GM18505 (cell line): ENCODE data around the gene CTIF.

ENCODE experiments used
- ATAC-seq: cut with Tn5 transposase; IDR thresholded peaks from one replicate; pipeline ENCODE4 v1.9.1; 2021; ENCODE audit not compliant: unreplicated experiment
- POLR2A ChIP-seq: IDR thresholded peaks from 4 replicates; pipeline ENCODE4 v1.6.1; 2011; ENCODE audit warnings: borderline replicate concordance; ENCODE audit not compliant: insufficient read depth, insufficient read length; ENCODE audit errors: extremely low read depth

Gene CTIF

DNA sequence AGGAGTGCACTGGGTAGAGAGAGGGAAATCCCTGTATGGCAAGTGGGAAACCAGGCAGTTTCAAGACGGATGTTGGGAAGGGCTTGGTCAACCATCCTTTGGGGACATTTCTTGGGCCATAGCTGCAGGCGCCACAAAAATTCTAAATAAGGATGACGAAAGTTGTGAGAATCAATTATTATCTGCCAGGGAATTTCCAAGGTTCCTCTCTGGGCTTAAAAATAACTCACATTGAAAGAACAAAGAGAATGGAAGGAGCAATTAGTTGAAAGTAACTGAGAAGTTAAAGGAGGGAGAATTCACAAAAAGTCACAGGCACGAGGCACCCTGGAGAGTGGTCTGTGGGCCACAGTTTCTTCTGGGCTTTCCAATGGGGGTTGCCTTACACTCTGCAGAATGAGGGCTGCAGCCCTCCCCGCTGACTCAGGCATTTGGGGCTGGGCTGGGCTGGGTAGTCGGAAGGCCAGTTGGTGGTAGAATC lies 216.2 kb downstream of the CTIF start:
- TF ChIP-seq POLR2A, result no peak
- ATAC-seq, result no peak

DNA sequence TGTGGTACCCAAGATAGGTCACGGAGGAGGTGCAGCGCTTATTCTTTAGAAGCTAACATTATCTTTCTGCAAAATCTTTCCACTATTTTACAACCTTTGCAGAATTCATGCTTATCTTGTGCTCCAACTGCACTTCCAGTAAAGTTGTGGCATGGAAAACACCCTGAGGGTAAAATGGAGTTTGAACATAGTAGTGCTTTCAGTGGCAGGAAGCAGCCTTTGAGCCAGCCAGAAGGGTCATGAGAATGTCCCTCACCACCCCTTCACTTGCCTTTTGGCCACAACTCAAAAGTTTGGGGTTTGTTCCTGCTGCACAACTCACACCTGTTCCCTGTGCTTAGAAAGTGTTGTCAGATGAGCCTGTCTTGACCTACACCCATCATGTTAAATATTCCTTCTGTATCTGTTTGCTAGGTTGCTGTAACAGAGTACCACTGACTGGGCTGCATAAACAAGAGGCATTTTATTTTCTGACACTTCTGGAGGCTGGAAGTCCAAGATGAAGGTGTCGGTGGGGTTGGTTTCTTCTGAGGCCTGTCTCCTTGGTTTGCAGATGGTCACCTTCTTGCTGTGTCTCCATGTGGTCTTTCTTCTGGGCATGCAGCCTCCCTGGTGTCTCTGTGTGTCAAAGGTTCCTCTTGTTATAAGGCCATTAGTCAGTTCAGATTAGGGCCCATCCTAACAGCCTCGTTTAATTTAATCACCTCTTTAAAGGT lies 217.8 kb downstream of the CTIF start:
- no peak for ATAC-seq
- TF ChIP-seq POLR2A, result no peak

DNA sequence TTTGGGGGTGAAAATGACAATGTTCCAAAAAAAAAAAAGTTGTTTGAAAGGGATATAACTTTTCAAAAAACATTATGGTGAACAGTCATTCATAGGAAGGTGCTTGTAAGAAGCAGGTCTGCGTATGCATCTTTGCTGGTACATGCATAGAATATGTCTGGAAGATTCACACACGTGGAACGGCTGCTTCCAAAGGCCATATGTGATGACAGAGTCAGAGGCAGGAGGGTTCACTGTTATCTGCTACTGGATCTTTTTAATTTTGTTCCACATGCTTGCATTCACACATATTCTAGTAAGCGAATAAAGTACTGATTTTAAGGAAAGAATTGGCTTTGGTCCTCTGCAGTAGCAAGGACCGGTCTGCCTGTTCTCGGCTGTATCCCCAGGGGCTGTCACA lies 218.5 kb downstream of the CTIF start:
- TF ChIP-seq POLR2A, result no peak

DNA sequence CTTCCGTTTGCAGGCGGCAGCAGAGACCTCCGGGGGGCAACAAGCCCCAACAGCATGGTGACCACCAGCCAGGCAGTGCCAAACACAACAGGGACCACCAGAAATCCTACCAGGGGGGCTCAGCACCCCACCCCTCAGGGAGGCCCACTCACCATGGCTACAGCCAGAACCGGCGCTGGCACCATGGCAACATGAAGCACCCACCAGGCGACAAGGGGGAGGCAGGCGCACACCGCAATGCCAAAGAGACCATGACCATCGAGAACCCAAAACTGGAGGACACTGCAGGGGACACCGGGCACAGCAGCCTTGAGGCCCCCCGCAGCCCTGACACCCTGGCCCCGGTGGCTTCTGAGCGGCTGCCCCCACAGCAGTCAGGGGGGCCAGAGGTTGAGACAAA lies 219.1 kb downstream of the CTIF start:
- TF ChIP-seq POLR2A, result no peak
- ATAC-seq, result no peak

More for the DNA sequence above, 218.5 kb downstream of the CTIF start:
- ATAC-seq, result no peak

DNA sequence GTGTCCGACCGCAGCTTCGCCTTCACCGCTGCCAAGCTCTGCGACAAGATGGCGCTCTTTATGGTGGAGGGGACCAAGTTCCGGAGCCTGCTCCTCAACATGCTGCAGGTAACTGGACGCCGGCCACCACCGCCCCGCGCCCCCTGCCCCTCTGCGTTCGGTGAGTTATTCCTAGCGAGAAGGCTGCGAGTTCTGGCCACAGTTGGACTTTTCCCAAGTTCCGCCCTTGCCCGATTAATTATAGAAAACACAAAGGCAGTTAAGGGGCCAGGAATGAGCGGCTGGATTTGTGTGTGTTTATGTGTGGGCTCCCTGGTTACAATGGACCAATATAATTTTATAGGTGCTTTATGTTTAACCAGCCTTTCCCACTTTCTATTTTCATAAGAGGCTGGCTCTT lies 222.8 kb downstream of the CTIF start:
- no peak for TF ChIP-seq POLR2A
- no peak for ATAC-seq

DNA sequence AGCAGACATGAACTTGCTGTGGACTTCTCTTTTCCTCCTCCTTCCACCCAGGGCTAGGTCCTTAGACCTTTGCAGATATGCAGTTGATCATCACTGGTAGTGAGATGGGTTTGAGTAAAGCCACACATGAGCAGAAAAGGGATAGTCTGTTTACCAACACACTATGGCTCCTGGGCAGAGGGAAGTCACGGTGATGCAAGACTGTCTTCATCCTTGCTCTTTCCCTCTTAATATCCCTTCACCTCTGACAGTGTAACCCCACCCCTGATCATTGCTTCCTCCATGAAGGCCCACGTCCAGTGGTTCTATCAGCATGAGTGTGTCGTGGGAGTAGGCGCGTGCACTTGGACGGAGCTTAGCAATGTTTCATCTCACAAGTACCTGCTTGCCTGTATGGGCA lies 223.2 kb downstream of the CTIF start:
- TF ChIP-seq POLR2A, result no peak
- ATAC-seq, result no peak

DNA sequence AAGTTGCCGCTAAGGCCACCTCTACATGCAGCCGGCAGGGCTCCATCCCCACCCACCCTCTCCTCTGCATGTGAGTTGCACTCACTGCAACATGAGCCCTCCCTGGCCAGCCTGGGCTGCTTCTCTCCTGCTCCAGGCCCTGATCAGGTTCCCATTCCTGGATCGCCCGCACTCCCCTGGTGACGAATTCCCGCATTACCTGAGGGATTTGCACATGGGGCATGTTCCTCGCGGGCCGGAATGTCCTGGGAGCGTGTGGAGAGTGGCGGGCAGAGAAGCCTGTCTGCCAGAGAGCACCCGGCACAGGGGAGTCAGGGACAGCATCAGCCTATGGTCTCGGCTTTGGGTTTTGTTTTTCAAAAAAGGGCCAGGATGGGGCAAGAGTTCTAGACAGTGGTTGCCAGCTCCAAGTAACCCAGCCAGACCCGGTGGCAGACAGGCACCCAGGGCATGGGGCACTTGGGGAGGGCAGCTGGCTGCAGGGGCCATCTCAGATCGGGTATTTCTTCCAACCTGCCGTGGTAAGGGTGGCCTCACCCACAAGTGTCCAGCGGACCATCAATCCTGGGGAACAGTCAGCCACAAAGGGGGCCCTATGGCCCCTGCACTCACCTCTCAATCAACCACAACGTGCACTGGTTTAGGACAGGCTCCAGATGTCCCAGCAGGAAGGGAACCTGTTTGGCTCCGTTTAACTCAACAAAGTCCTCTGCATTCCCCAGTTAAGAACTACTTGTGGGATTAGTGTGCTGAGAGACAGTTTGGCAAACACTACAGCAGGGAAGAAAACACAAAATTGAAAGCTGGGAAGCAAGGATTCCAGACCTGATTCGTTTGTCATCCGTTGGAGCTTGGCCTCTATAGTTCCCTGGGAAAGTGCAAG lies 224.2 kb downstream of the CTIF start:
- no peak for TF ChIP-seq POLR2A
- no peak for ATAC-seq

DNA sequence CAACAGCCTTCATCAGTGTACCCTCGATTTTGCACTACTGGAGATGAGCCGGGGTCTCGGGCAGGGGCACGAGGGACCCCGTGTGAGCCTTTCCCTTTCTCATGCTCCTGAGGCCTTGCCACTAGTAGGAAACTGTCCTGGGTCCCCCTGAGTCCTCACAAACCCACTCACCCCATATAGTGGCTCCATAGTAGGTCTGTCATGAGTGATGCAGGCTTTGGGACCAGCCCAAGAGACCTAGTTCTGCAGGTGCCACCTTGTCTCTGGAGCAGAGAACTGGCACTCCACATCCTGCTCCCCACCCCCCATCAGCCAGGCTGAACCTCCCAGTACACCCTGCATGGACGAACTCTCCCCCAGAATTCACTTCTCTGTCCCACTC lies 224.9 kb downstream of the CTIF start:
- no peak for ATAC-seq
- TF ChIP-seq POLR2A, result no peak

DNA sequence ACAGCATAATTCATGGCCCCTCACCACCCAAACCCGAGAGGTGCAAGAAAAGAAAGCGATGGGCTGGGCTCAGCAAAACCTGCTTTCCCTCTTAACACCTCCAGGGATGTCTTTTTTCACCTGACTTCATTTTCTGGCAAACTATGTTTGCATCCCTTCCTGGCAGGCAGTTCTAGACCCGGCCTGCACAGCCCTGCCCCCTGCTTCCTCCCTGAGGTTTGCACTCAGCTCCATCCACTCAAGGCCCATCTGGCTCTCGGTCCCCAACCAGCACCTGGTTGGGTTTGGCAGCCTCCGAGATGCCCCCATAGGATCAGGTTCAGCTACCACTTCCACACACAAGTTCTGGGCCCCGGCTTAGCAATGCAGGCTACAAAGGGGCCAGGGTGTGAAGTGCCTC lies 226.2 kb downstream of the CTIF start:
- no peak for TF ChIP-seq POLR2A
- ATAC-seq, result no peak

DNA sequence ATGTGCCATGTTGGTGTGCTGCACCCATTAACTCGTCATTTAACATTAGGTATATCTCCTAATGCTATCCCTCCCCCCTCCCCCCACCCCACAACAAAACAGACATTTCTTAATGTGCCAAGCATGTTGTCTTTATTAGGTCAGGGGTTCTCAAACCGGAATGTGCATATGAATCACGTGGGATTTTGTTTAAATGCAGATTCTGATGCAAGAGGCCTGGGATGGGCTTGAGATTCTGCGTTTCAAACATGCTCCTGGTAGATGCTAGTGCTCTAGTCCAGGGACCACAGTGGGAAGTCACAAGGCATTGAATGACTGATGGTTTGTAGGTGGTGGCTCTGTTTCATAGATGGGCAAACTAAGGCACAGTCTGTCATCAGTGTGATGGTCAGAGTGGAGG lies 227.2 kb downstream of the CTIF start:
- no peak for TF ChIP-seq POLR2A
- ATAC-seq, result no peak

DNA sequence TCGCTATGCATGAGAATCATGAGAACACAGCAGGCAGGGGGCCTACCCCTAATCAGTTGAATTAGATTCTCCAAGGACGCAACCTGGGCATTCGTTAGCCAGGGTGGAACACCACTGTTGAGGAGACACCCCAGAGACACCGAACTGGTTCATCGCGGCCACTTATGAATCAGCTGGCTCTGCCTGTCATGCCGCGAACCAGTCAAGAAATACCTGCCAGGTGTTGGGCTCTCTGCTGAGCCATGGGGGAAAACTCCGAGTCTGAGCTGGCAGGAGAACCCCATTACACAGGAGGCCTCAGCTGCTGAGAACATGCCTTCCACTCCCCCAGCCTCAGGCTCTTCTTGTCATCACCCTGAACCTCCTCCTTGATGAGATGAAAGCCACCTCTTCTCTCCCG lies 227.7 kb downstream of the CTIF start:
- ATAC-seq, result no peak
- TF ChIP-seq POLR2A, result no peak

DNA sequence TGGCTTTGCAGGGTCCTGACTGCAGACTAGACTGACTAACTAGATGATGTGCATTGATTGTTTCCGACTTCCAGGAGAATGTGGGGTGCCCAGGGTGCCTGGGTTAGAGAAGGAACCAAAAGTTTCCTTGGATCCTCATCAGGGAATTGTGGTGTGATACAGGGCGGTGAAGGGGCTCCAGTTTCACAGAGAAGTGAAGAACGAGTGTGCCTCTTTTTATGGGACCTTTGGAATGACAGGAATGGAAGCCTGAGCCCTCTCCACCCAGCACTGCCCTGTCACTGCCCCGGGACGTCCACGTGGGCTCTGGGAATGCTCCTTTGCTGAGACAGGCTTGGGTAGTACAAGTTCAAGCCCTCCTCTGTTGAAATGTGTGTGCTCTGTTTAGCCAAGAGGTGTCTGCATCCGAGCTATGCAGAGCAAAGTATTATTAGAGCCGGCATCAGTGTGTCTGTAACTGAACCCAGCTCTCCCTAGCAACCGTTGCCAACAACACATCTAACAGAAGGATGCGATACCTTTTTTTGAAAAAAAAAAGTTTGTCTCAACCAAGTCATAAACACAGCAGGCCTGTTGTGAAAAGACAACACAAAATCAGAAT lies 228.4 kb downstream of the CTIF start:
- no peak for ATAC-seq
- no peak for TF ChIP-seq POLR2A

DNA sequence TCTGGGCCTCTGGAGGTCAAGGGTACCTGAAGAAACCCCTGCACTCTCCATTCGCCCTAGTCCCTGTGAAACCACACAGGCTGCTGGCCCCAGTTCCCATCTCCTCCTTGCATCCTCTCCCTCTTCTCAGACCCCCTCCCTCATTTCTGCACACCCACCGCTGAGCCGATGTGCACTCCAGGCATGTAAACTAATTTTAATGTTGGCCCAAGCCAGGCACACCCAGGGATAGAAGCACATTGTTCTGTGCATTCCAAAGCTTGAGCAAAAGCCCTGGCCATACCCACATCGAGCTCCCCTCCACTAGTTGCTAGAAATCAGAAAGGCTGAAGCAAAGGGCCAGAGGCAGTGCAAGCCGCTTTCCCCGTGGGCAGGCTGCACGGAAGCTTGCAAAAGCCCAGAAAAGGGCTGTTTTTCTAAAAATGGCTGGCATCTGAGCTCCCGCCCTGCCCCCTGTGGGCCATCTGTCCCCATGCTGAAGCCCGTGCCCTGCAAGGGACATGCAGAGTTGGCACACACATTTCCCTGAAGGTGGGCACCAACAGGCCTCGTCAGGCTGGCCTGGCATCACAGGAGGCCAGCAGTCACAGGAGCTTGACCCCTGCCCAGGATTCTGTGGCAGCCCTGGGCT lies 230.3 kb downstream of the CTIF start:
- no peak for TF ChIP-seq POLR2A
- ATAC-seq, result no peak
